GM19452 (cell line): ENCODE results near the gene ELMOD1.

Source experiments
- ATAC-seq: cut with Tn5 transposase; IDR thresholded peaks from one replicate; pipeline ENCODE4 v1.9.1; 2021; ENCODE audit not compliant: unreplicated experiment

ELMOD1 gene

DNA sequence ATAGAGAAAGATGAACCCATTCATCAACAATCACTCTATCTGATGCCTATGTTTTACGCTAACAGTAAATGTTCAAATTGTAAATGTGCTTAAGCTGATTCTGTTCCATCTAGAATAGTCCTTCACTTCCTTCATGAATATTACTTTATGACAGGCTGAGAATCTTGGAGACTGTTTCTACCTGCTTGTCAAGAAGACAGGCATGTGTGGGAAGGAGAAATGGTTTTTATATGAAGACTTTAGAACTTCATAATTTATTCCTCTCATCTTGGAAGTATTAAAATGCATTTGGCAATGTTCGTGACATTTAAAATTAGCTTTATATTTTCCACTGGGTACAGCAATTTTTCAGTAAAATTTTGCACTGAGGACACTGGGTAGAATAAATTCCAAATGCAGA lies 41.0 kb downstream of the ELMOD1 start:
- ATAC-seq, result no peak

DNA sequence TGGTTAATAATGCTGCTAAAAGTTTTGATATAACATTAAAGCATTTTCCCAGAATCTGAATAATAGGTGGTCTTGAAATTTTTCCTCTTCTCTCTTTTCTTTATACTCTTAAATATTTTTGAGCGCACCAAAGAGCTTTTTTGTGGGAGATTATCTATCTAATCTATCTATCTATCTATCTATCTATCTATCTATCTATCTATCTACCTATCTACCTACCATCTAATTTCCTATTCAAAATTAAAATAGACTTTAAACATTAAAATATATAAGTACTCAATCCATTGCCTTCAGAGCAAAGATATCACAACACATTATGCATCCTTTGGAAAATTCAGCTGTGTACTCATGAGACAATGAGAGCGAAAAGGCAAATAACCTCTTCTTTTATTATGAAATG lies 55.8 kb downstream of the ELMOD1 start:
- ATAC-seq, result no peak

DNA sequence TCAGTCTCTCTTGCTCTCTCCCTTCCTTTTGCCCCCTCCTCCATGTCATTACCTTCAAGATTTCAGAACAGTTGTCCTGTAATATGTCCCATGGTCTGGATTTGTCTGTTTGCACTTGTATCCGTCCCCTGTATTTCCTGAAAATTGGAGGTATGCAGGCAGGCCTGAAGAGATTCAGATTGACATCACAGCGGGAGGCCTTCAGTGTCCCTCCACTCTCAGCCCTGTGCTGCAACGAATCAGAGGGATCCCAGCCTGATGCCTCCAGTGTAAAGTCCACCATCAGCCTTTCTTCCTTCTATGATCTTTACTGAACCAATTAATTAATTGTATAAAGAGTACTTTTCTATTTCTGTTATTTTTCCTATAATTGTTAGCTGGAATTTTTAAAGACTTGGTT lies 57.3 kb downstream of the ELMOD1 start:
- no peak for ATAC-seq

DNA sequence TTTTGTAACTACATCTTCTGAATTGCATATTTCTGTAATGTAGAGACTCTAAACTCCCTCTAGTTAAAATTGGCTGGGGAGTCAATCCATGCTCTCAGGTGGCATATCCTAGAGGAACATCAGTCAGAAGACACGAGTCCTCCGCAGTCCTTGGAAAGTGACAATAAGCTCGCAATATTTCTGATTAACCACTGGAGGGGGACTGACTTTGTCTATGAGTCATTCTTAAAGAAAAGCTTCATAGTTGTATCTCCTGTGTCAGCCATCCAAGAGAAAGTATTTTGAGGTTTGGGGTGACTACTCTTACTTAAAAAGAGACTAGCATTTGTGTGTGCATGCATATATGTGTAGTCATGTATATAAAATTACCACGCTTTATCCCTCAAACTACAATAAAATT lies 60.7 kb downstream of the ELMOD1 start:
- no peak for ATAC-seq

- no peak for ATAC-seq
These were observed 62.1 kb downstream of the ELMOD1 start for GRCh38 chr11:107653076-107653475.

GRCh38 chr11:107655602-107656001 lies 64.7 kb downstream of the ELMOD1 start:
- ATAC-seq, result no peak

GRCh38 chr11:107659310-107659709 lies 68.4 kb downstream of the ELMOD1 start:
- ATAC-seq, result no peak

DNA sequence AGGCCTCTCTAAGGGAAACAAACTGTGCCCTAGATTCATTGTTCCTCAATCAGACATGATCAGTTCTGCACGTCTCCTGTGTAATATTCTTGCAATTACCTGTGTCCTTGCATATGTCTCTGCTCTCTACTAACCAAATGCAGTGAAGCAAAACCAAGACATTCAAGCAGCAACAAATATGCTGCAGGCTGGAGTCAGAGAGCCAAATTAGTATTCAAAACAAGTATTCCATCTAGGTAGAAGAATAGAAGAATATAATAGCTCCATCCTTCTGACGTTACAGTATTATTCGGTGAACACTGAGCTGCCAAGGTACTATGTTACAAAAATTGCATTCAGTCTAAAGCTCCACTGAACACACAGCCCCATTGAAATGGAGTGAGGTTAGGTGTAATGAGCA lies 69.1 kb downstream of the ELMOD1 start:
- ATAC-seq, result no peak

DNA sequence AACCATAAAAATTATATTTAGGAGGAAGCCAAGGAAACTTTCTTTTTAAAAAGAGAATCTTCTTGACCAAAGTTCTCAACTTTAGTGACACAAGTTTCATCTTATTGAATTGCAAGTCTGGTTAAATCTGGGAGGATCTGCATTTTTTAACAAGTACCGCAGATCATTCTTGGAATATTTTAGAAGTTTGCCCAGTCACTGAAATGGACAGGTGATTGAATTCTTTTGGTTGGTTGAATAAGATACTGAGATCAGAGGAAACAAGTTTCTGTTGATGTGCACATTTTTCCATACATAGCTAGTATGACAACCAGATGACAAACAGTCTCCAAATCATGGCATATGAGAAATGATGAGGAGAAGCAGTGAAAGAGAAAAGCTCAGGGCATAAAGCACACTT lies 70.7 kb downstream of the ELMOD1 start:
- no peak for ATAC-seq

- ATAC-seq, result no peak
These were observed 74.1 kb downstream of the ELMOD1 start for GRCh38 chr11:107665018-107665417.

GRCh38 chr11:107666911-107667613 lies 76.1 kb downstream of the ELMOD1 start:
- no peak for ATAC-seq

DNA sequence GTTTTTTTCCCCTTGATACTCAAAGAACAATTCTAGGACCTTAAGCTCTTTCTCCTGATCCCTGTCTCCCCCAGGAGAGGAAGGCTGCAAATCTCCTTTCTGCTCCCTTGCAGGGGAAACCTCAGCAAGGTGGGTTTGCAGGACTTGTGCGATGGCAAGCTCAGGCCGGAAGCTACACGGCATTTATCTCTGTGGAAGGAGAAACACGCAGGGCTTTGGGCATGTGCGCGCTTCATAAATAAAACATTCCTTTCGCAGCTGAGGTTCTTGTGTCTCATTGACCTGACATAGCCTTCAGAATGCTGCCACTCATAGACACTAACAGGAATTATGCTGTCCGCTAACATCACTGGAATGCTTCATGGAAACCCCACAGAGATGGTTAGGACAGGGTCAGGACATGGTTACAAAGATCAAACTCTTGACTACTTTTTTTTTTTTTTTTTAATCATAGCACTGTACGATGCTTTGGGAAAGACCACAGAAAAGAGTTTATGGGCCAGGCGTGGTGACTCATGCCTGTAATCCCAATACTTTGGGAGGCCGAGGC lies 78.3 kb downstream of the ELMOD1 start:
- ATAC-seq, result no peak

GRCh38 chr11:107669893-107670601 lies 79.1 kb downstream of the ELMOD1 start:
- no peak for ATAC-seq

GRCh38 chr11:107675902-107676301 lies 85.0 kb downstream of the ELMOD1 start:
- ATAC-seq, result no peak

DNA sequence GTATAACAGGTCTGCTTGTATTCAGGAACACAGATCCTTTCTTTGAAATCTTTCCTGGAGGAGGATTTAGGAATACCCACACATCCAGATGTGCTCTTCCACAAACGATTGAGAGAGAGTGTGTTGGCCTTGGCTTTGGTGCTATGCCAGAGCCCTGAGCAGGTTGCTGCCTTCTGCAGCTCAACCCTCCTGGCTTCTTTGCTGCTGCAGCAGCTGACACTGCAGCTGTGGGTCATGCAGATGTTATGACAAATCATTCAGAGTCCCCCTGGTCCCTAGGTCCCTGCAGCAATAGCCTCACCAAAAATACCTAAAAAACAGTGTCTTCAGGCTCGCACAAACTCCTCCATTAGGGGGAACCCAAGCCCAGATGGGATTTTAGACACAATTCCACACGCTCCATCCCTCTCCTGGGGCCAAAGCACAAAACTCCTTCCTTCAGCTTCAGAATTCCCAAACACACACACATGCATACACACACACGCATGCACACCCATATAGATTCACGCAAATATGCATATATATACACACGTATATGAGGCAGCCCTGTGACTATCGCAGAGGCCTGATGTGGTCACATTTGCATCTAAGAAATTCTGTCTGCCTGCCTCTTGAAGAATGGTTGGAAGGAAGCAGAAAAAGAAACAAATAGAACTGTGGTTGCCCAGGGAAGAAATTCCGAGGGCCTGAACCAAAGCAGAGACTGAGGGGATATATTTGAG lies 85.5 kb downstream of the ELMOD1 start:
- no peak for ATAC-seq

DNA sequence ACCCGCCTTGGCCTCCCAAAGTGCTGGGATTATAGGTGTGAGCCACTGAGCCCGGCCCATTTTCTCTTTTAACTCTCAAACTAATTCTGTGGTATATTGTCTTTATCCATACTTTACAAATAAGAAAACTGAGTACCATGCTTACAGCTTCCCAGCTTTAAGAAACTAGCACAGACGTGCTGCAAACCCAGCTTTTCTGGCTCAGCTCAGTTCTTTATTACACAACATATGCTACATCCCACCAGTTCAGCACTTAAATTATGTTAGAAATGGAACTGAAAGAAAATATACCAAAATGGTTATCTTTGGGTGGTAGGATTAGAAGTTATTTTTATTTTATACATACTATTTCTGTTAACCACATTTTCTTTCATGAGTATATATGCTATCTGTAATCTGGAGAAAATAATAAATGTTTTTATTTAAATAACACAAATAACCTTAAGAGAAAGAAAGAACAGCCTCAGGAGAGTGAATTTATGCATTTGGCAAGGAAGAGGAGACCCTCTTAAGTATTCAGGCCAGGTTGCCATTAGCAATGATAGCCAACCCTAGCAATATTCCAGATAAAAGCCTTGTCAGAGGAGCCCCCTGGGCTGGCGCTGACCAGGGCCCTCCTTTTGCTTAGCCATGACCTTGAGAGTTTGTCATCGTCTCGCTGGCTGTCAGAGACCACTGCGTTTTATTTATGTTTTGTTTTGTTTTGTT lies 87.1 kb downstream of the ELMOD1 start:
- ATAC-seq, result no peak

DNA sequence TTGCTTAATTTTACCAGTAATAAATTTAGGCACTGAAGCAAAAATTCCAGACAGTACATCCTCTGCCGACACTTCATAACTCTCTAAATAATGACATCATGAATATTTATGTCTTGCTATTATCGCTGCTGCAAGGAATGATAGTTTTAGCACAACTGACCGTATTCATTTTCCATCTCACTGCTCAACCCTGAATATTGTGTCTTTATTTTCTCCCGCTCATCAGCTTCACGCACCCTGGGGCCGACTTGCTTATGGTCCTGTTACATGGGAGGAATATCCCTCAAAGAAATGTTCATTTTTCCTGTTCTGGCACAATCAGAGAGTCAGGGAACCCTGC lies 87.7 kb downstream of the ELMOD1 start:
- ATAC-seq, result no peak

DNA sequence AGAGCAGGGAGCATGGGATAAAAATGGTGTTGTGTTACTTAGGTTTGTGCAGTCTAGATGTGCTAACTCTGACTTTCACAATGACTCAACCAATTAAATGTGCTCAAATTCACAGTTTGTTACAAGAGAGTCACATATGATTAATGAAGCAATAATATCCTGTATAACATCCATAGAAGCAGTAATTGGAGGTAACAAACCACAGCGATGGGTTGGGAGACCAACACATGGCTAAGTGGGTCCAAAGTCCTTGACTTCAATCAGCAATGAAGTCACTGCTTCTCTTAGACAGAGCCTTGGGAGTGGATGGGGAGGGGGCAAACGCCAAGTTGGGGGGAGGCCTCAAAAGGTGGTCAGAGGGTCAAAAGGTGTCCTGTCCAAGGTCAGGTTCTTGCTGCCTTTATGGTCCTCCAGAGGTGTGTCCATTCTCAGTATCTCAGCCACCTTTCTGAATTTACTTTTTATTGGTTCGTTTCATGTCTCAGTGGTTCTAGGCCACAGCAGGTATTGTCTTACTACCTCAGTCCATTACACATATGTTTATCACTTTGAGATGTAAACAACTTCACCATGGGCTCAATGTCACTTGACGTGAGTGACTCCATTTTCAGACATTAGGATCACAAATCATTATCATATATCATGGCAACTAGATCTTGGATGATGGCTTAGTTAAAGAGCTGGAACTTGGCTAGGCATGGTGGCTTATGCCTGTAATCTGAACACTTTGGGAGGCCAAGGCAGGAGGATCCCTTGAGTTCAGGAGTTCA lies 88.5 kb downstream of the ELMOD1 start:
- no peak for ATAC-seq

- no peak for ATAC-seq
These were observed 91.2 kb downstream of the ELMOD1 start for GRCh38 chr11:107682171-107682570.

GRCh38 chr11:107682572-107682971 lies 91.6 kb downstream of the ELMOD1 start:
- no peak for ATAC-seq

GRCh38 chr11:107683061-107683460 lies 92.1 kb downstream of the ELMOD1 start:
- no peak for ATAC-seq
